HL-60/S4 treated with retinoic acid at 250 ng/mL for 4 days and 3 days (cell line): ENCODE data around the gene FUCA1.
"Not testable (repeated sequence)": the region's sequence is repeated elsewhere in the genome, so short reads cannot be mapped to it uniquely, and the experiment has no call there.

Experiments
- in situ Hi-C: fragments of 300-500 bp; cut with MboI; formaldehyde crosslinking; loops from 2 replicates; pipeline ENCODE4 v1.7.0; 2022; ENCODE audit warnings: low sequenced_read_pairs

FUCA1 gene

GRCh38 chr1:23897083-23897482, 29.0 kb upstream of the FUCA1 start:
- in situ Hi-C loops: no loop called here

- in situ Hi-C loops: no loop called here
Observed at GRCh38 chr1:23896491-23896890, 28.4 kb upstream of the FUCA1 start.

GRCh38 chr1:23895993-23896392, 27.9 kb upstream of the FUCA1 start:
- in situ Hi-C loops: no loop called here

- in situ Hi-C loops: no loop called here
Observed at GRCh38 chr1:23895082-23895481, 27.0 kb upstream of the FUCA1 start.

GRCh38 chr1:23889074-23889473, 21.0 kb upstream of the FUCA1 start:
- in situ Hi-C loops: no loop called here

- in situ Hi-C loops: no loop called here
Observed at GRCh38 chr1:23885222-23885621, 17.1 kb upstream of the FUCA1 start.

- in situ Hi-C loops: no loop called here
Observed at GRCh38 chr1:23882746-23883145, 14.7 kb upstream of the FUCA1 start.

GRCh38 chr1:23879809-23880208, 11.7 kb upstream of the FUCA1 start:
- in situ Hi-C loops: no loop called here

GRCh38 chr1:23878668-23879067, 10.6 kb upstream of the FUCA1 start:
- in situ Hi-C loops: no loop called here

GRCh38 chr1:23875382-23875781, 7.3 kb upstream of the FUCA1 start:
- in situ Hi-C loops: no loop called here

GRCh38 chr1:23872421-23872820, 4.3 kb upstream of the FUCA1 start:
- in situ Hi-C loops: no loop called here

GRCh38 chr1:23869051-23869450, 961 bp upstream of the FUCA1 start:
- in situ Hi-C loops: no loop called here

- in situ Hi-C loops: no loop called here
Observed at GRCh38 chr1:23868557-23869016, 497 bp upstream of the FUCA1 start.

GRCh38 chr1:23867542-23867894, 572 bp downstream of the FUCA1 start:
- in situ Hi-C loops: no loop called here

- in situ Hi-C loops: no loop called here
Observed at GRCh38 chr1:23865543-23865930, 2.6 kb downstream of the FUCA1 start.

- in situ Hi-C loops: loop anchor here (5.0 kb wide), 1 partner anchor 58 kb away; no protein-coding TSS in a partner anchor
Observed at GRCh38 chr1:23864801-23865542, 3.1 kb downstream of the FUCA1 start.

- in situ Hi-C loops: loop anchor here (5.0 kb wide), 1 partner anchor 55 kb away; no protein-coding TSS in a partner anchor
Observed at GRCh38 chr1:23862640-23863039, 5.5 kb downstream of the FUCA1 start.

GRCh38 chr1:23854568-23854967, 13.5 kb downstream of the FUCA1 start:
- in situ Hi-C loops: no loop called here

- in situ Hi-C loops: not testable (repeated sequence)
Observed at GRCh38 chr1:23853124-23853523, 15.0 kb downstream of the FUCA1 start.

GRCh38 chr1:23851406-23851805, 16.7 kb downstream of the FUCA1 start:
- in situ Hi-C loops: not testable (repeated sequence)

- in situ Hi-C loops: no loop called here
Observed at GRCh38 chr1:23848673-23849616, 19.1 kb downstream of the FUCA1 start.
